Measurements from ENCODE around the gene EMILIN2.

- TF ChIP-seq CTCF (optimal IDR thresholded peaks at IDR 0.05 in 1 of 3, IDR thresholded peaks at IDR 0.05 in 1 of 3, conservative IDR thresholded peaks at IDR 0.05 in 1 of 3; ENCODE audit: extremely low read depth in 1 of 3, insufficient read depth in 2 of 3, low read length in 3 of 3) (no peak), EZH2 (IDR thresholded peaks at IDR 0.05; ENCODE audit: low read length) (no peak)
Measured at GRCh38 chr18:2825613-2826175, 21.1 kb upstream of the EMILIN2 start.

Measured in keratinocyte (primary cell).